Measurements from ENCODE around the gene USP25.

- no peak for TF ChIP-seq CTCF (conservative IDR thresholded peaks at IDR 0.05; ENCODE audit: low read depth in 2 of 2)
- TF ChIP-seq POLR2AphosphoS5 (IDR thresholded peaks at IDR 0.05; ENCODE audit: low read depth) = no peak
- no peak for TF ChIP-seq CREB1 (CRISPR knock-in tag; IDR thresholded peaks at IDR 0.05; ENCODE audit: low read depth)
Measured at GRCh38 chr21:15742052-15742670, 12.4 kb downstream of the USP25 start.

Measured in GM23338 (cell line).